Stimulated activated CD8-positive, alpha-beta memory T cell treated with anti-CD3 and anti-CD28 coated beads, Interleukin-2, amount 100 ng/mL, for 1 hour (primary cell): Measurements from ENCODE around the gene DHX38.
A peak's percentile ranks its signal among the peaks of the same experiment; 100 is the strongest.
"Not testable (repeated sequence)": the region's sequence is repeated elsewhere in the genome, so short reads cannot be mapped to it uniquely, and the experiment has no call there.

Source experiments
- DNase-seq, 2 donors: peaks; one replicate each; pipeline ENCODE4 v3.0.0-alpha.2; 2020; ENCODE audit warnings: low read depth in 2 of 2

DHX38 gene

GRCh38 chr16:72093448-72094265 is at the start of gene DHX38, which contains the start of gene TXNL4B:
Gene DHX38, plus strand, starts transcription at chr16:72093847. Its CDS starts 2,311 bp downstream, at chr16:72096158.
Gene TXNL4B, minus strand, starts transcription at chr16:72093620. Its CDS starts 2,871 bp downstream, at chr16:72090749.
- DNase-seq: peak; percentile 71 to 80

- DNase-seq: no peak
Observed at GRCh38 chr16:72044296-72044695, 49.4 kb upstream of the DHX38 start.

GRCh38 chr16:72044825-72045359 is 48.8 kb upstream of the DHX38 start:
- no peak for DNase-seq

GRCh38 chr16:72049110-72049509 is 44.5 kb upstream of the DHX38 start:
- no peak for DNase-seq

- no peak for DNase-seq
Observed at GRCh38 chr16:72050769-72051464, 42.7 kb upstream of the DHX38 start.

- DNase-seq: no peak
Observed at GRCh38 chr16:72051818-72052217, 41.8 kb upstream of the DHX38 start.

- not testable (repeated sequence) for DNase-seq
Observed at GRCh38 chr16:72054254-72054847, 39.3 kb upstream of the DHX38 start, which contains the start of gene HP. Gene HP, plus strand, starts transcription at chr16:72054505. Its CDS starts 148 bp downstream, at chr16:72054653.

GRCh38 chr16:72055911-72056310 is 37.7 kb upstream of the DHX38 start:
- DNase-seq: no peak

- DNase-seq: not testable (repeated sequence)
Observed at GRCh38 chr16:72057313-72057712, 36.3 kb upstream of the DHX38 start.

GRCh38 chr16:72059060-72059459 is 34.6 kb upstream of the DHX38 start:
- DNase-seq: not testable (repeated sequence)

- DNase-seq: no peak
Observed at GRCh38 chr16:72060405-72060804, 33.2 kb upstream of the DHX38 start.

- no peak for DNase-seq
Observed at GRCh38 chr16:72061564-72061963, 32.1 kb upstream of the DHX38 start.

GRCh38 chr16:72064361-72064894 is 29.2 kb upstream of the DHX38 start:
- no peak for DNase-seq

GRCh38 chr16:72066747-72067146 is 26.9 kb upstream of the DHX38 start:
- no peak for DNase-seq

- DNase-seq: no peak
Observed at GRCh38 chr16:72068930-72069329, 24.7 kb upstream of the DHX38 start.

GRCh38 chr16:72072514-72073342 is 20.9 kb upstream of the DHX38 start:
- DNase-seq: no peak

GRCh38 chr16:72073560-72074230 is 20.0 kb upstream of the DHX38 start:
- DNase-seq: no peak

GRCh38 chr16:72075067-72075466 is 18.6 kb upstream of the DHX38 start:
- not testable (repeated sequence) for DNase-seq

GRCh38 chr16:72076991-72077706 is 16.5 kb upstream of the DHX38 start:
- DNase-seq: not testable (repeated sequence)
